ENCODE measurements around the gene CAMTA1.
"Not testable (repeated sequence)": the region's sequence is repeated elsewhere in the genome, so short reads cannot be mapped to it uniquely, and the experiment has no call there.

The CAMTA1 gene

DNA sequence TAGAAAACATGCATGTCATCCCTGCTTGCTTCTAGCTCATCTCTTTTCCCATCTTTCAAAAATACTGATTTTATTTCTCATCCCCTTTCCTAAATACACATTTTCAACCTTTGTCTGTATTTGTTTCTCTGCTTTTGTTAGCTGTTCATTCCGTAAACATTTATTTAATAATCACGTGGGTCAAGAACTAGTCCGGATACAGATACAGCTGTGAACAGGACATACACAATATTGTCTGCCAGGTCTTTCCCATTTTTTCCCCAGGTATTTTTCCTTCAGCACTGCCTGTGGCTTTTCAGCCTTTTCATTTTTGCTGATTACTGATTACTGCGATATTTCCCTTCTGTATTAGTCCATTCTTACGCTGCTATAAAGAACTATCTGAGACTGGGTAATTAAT, 1004.6 kb downstream of the CAMTA1 start:
- TF ChIP-seq, protein P1, sequence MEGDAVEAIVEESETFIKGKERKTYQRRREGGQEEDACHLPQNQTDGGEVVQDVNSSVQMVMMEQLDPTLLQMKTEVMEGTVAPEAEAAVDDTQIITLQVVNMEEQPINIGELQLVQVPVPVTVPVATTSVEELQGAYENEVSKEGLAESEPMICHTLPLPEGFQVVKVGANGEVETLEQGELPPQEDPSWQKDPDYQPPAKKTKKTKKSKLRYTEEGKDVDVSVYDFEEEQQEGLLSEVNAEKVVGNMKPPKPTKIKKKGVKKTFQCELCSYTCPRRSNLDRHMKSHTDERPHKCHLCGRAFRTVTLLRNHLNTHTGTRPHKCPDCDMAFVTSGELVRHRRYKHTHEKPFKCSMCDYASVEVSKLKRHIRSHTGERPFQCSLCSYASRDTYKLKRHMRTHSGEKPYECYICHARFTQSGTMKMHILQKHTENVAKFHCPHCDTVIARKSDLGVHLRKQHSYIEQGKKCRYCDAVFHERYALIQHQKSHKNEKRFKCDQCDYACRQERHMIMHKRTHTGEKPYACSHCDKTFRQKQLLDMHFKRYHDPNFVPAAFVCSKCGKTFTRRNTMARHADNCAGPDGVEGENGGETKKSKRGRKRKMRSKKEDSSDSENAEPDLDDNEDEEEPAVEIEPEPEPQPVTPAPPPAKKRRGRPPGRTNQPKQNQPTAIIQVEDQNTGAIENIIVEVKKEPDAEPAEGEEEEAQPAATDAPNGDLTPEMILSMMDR (conservative IDR thresholded peaks at IDR 0.05; ENCODE audit: low read length), result no peak
- H3K4me3 ChIP-seq (ENCODE audit: low read length), result no peak overlapping the region
- no peak for DNase-seq (ENCODE audit: low read depth)

DNA sequence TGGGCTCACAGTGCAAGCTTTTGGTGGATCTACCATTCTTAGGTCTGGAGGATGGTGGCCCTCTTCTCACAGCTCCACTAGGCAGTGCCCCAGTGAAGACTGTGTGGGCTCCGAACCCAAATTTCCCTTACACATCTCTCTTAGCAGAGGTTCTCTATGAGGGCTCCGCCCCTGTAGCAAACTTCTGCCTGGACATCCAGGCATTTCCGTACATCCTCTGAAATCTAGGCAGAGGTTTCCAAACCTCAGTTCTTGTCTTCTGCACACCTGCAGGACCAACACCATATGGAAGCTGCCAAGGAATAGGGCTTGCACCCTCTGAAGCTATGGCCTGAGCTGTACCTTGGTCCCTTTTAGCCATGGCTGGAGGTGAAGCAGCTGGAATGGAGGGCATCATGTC, 1005.8 kb downstream of the CAMTA1 start:
- not testable (repeated sequence) for DNase-seq (ENCODE audit: low read depth); H3K4me3 ChIP-seq (ENCODE audit: low read length)

DNA sequence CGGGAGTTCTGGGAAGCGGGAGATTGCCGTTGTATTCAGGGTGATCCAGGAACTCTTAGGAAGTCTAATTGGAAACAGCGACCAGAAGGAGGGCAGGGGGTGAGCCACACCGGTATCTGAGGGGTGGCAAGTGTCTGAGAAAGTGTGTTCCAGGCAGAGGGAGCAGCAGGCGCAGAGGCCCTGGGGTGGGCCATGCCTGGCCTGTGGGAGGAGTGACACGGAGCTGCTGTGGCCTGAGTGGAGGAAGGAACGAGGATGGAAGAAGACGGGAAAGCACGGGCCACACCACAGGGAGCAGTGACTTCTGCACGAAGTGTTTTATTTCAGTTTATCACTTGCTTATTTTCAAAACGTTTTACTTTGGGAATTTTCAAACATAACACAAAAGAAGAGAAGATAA, 1010.2 kb downstream of the CAMTA1 start:
- no peak overlapping the region for H3K4me3 ChIP-seq (ENCODE audit: low read length)
- TF ChIP-seq, protein P1 (conservative IDR thresholded peaks at IDR 0.05; ENCODE audit: low read length), result no peak
- no peak for DNase-seq (ENCODE audit: low read depth)

DNA sequence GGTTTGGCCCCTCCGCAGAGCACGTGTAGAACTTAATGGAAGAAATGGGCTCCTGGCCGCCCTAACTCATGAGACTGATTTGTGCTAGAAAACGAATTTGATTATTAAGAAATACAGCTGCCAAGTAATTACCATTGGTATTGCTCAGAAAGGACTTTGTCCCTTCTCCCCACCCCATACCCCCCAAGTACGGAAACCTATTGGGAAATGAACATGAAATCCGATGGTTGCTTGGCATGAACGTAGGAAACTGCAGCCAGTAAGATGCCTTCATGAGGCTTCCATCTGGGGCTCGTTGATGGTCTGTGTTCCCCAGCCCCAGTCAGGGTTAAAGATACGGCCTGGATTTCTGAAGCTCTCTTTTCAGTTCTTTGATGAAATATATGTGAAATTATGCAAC, 1020.2 kb downstream of the CAMTA1 start:
- no peak for DNase-seq (ENCODE audit: low read depth)
- TF ChIP-seq, protein P1 (conservative IDR thresholded peaks at IDR 0.05; ENCODE audit: low read length), result no peak
- no peak overlapping the region for H3K4me3 ChIP-seq (ENCODE audit: low read length)

DNA sequence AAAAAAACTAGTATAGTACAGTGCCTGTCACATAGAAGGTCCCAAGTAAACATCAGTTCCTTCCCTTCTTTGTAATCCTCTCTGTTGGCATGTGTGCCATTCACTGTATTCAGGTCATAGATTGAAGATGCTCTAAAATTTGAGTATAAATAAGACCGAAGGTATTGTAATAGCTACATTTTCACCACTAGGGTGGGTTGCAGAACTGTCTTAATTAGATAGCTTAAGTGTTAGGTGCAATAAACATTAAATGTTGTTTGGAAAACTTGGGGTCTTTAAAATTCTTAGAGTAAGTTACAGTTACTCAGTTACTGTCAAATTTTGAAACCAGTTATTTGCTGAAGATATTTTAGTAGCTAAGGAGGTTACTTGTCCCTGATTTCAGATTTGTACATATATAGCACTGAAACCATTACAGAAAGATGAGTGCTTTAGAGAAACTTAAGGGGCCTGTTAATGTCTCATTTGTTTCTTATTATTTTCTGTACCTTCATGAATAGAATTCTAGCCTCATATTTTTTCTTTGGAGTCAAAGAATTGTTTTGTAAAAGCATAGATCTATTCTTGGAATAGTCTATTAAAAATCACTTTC, 1023.1 kb downstream of the CAMTA1 start:
- H3K4me3 ChIP-seq (ENCODE audit: low read length), result no peak overlapping the region
- DNase-seq (ENCODE audit: low read depth), result peak; percentile 52
- TF ChIP-seq, protein P1 (conservative IDR thresholded peaks at IDR 0.05; ENCODE audit: low read length), result peak; percentile 56

DNA sequence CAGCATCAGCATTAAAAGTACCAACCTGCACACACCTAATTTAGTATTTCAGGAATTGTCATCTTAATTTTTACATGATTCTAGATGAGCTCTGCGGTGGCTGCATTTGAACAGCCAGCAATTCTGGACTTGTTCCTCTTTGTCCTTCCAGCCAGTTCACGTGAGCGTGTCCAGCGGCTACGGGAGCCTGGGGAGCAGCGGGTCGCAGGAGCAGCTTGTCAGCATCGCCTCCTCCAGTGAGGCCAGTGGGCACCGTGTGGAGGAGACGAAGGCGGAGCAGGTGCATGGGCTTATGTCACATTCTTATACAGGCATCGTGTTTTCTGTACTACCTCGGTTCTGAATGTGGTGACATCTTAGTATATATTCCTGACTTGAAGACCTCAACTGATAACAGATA, 1024.5 kb downstream of the CAMTA1 start:
- no peak for DNase-seq (ENCODE audit: low read depth)
- no peak overlapping the region for H3K4me3 ChIP-seq (ENCODE audit: low read length)
- TF ChIP-seq, protein P1 (conservative IDR thresholded peaks at IDR 0.05; ENCODE audit: low read length), result no peak

DNA sequence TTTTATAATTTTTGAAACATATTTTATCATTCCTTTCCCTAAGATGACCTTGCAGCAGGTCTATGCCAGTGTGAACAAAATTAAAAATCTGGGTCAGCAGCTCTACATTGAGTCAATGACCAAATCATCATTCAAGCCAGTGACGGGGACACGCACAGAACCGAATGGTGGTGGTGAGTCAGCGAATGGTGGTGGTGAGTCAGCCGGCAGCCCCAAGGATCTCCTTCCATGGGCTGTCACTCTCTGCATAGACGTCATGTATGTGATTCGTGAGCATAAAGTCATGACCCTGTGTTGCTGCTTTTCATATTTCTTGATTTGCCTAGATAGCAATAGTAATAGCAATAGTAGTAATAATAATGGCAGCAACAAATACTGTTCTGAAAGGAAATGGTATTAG, 1025.1 kb downstream of the CAMTA1 start:
- TF ChIP-seq, protein P1 (conservative IDR thresholded peaks at IDR 0.05; ENCODE audit: low read length), result no peak
- H3K4me3 ChIP-seq (ENCODE audit: low read length), result no peak overlapping the region
- DNase-seq (ENCODE audit: low read depth), result peak; percentile 68

DNA sequence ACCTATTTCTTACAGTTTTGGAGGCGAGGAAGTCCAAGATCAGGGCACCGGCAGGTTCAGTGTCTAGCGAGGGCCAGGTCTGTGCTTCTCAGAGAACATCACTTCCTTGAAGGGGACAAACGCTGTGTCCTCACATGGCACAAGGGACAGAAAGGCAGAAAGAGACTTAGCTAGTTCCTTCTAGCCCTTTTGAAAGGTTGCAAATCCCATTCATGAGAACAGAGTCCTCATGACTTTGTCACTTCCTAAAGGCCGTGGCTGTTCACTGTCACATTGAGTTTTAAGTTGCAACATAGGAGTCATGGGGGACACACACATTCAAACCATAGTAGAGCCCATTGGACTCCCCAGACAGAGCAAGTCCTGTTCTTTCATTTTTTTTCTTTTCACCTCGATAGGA, 1026.2 kb downstream of the CAMTA1 start:
- no peak overlapping the region for H3K4me3 ChIP-seq (ENCODE audit: low read length)
- TF ChIP-seq, protein P1 (conservative IDR thresholded peaks at IDR 0.05; ENCODE audit: low read length), result no peak
- no peak for DNase-seq (ENCODE audit: low read depth)
